ENCODE data around the gene RPS6KB2. TPM values are rescaled to one million over a fixed set of nuclear protein-coding genes. Genes with fewer than 3 reads are reported as not detected.

The RPS6KB2 gene
- total RNA-seq, 5 donors from 2014 or later (not counting 1 experiment from before 2014, with no cell fraction given) = 60.3 to 88.0 (median 81.9) TPM

DNA sequence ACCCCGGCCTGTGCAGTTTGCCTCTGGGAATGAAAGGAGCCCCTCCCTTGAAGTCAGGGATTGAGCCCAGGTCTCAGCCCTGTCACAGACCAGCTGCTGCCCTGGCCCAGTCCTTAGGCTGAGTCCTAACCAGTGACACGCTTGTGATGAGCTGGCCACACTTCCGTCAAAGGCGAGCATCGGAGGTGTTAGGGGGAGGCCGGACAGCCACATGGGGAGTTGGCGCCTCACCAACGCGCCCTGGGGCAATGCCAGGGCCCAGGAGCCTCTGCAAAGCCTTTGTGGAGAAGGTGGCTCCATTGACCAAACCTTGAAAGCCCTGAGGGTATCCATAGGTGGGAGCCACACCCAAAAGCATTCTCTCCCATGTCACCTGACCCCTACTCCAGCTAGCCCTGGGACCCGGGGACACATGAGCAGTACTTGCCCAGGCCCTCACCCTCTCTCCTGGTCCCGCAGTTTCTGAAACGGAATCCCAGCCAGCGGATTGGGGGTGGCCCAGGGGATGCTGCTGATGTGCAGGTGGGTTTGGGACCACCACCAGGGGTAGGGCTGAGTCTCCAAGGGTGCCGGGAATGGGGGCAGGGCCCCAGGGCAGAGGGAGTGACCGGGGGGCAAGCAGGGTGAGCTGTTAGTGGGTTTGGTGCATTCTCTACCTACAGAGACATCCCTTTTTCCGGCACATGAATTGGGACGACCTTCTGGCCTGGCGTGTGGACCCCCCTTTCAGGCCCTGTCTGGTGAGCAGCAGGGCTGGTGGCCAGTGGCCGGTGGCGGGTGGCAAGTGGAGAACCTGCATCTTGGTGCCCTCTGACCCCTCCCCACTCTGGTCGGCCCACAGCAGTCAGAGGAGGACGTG is 5.5 kb downstream of the RPS6KB2 start:
- DNase-seq = peak in 3 of 35 experiments; percentile 13 to 45 (median 20)

GRCh38 chr11:67434395-67434881 is 6.1 kb downstream of the RPS6KB2 start:
- Histone ChIP-seq H3K27ac (ENCODE audit: low read length) (peak overlapping the region; percentile 52), H3K27me3 (replicated peaks in 1 of 2; ENCODE audit: control insufficient read depth in 2 of 2, extremely low read depth in 1 of 2, insufficient read depth in 2 of 2, low read length in 1 of 2) (no peaks in the 10 kb centered on the region), H3K36me3 (ENCODE audit: control insufficient read depth in 2 of 2, extremely low read depth in 1 of 2, insufficient read depth in 1 of 2, low read length in 1 of 2) (peaks cover 20 to 57% of the 10 kb centered on the region in 2 donors), H3K4me1 (ENCODE audit: control insufficient read depth in 1 of 2, extremely low read depth in 1 of 2, insufficient read depth in 2 of 2, low read length in 2 of 2) (peaks cover 28 to 87% of the 10 kb centered on the region in 2 experiments), H3K9me3 (no peaks in the 10 kb centered on the region), H3K4me3 (ENCODE audit: control insufficient read depth in 1 of 2, extremely low read depth in 1 of 2, low read length in 1 of 2) (peak overlapping the region; percentile 49 to 77)
- Mint-ChIP-seq H3K9me3 (no peaks in the 10 kb centered on the region), H3K4me1 (peaks cover 57 to 71% (median 59%) of the 10 kb centered on the region in 3 donors), H3K4me3 (peak overlapping the region; percentile 47 to 99 (median 66)), H3K36me3 (peaks cover 12% of the 10 kb centered on the region), H3K27ac (peak overlapping the region; percentile 85 to 89), H3K27me3 (no peaks in the 10 kb centered on the region)
- ChIA-PET POLR2A (no interaction called here), CTCF (no interaction called here)
- WGBS (ENCODE audit: insufficient coverage) = 34% methylated on average over 15 of the region's 23 CpGs
- DNase-seq = peak in 5 of 35 experiments; percentile 18 to 45 (median 28)
- ATAC-seq (replicated peaks in 1 of 4) = no peak

More for the DNA sequence above, 5.5 kb downstream of the RPS6KB2 start:
- H3K27ac Mint-ChIP-seq = peak overlapping the region; percentile 85 to 89
- Histone ChIP-seq H3K27ac (ENCODE audit: low read length) (peak overlapping the region; percentile 52), H3K36me3 (ENCODE audit: control insufficient read depth in 2 of 2, extremely low read depth in 1 of 2, insufficient read depth in 1 of 2, low read length in 1 of 2) (peaks cover 20 to 57% of the 10 kb centered on the region in 2 donors), H3K27me3 (replicated peaks in 1 of 2; ENCODE audit: control insufficient read depth in 2 of 2, extremely low read depth in 1 of 2, insufficient read depth in 2 of 2, low read length in 1 of 2) (no peaks in the 10 kb centered on the region), H3K4me3 (ENCODE audit: control insufficient read depth in 1 of 2, extremely low read depth in 1 of 2, low read length in 1 of 2) (peak overlapping the region; percentile 29 to 77), H3K4me1 (ENCODE audit: control insufficient read depth in 1 of 2, extremely low read depth in 1 of 2, insufficient read depth in 2 of 2, low read length in 2 of 2) (peaks cover 26 to 87% of the 10 kb centered on the region in 2 experiments), H3K9me3 (no peaks in the 10 kb centered on the region)
- ATAC-seq (replicated peaks in 1 of 4) = no peak
- WGBS (ENCODE audit: insufficient coverage) = 50% methylated on average over 11 of the region's 22 CpGs
- CTCF ChIA-PET = interaction anchor here (0.6 to 1.1 kb wide), 2 partner anchors 17 to 360 kb away, joined by 3 to 5 read pairs; no protein-coding TSS in a partner anchor
- POLR2A ChIA-PET = no interaction called here
- peaks cover 53 to 71% (median 57%) of the 10 kb centered on the region in 3 donors for H3K4me1 Mint-ChIP-seq
- no peaks in the 10 kb centered on the region for H3K27me3 Mint-ChIP-seq
- H3K36me3 Mint-ChIP-seq = peaks cover 12% of the 10 kb centered on the region
- H3K4me3 Mint-ChIP-seq = peak overlapping the region; percentile 47 to 99 (median 66)
- no peaks in the 10 kb centered on the region for H3K9me3 Mint-ChIP-seq

DNA sequence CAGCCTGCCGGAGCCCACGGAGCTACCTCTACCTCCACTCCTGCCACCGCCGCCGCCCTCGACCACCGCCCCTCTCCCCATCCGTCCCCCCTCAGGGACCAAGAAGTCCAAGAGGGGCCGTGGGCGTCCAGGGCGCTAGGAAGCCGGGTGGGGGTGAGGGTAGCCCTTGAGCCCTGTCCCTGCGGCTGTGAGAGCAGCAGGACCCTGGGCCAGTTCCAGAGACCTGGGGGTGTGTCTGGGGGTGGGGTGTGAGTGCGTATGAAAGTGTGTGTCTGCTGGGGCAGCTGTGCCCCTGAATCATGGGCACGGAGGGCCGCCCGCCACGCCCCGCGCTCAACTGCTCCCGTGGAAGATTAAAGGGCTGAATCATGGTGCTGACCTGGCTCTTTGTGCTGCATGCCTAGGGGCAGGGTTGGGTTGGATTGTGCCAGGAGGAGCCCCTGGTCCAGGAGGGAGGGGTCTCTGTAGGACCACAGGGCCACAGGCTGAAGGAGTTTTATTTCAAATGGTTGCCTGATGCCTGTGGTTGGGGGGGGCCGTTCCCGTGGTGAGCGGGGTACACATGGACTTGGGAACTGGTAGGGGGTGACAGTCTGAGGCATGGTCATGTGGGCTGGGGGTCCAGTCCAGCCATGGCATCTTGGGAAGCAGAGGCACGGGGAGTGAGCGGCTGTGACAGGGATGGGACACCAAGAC is 6.9 kb downstream of the RPS6KB2 start:
- Histone ChIP-seq H3K27me3 (replicated peaks in 1 of 2; ENCODE audit: control insufficient read depth in 2 of 2, extremely low read depth in 1 of 2, insufficient read depth in 2 of 2, low read length in 1 of 2) (no peaks in the 10 kb centered on the region), H3K9me3 (no peaks in the 10 kb centered on the region), H3K36me3 (ENCODE audit: control insufficient read depth in 2 of 2, extremely low read depth in 1 of 2, insufficient read depth in 1 of 2, low read length in 1 of 2) (peaks cover 20 to 57% of the 10 kb centered on the region in 2 donors), H3K4me3 (ENCODE audit: control insufficient read depth in 1 of 2, extremely low read depth in 1 of 2, low read length in 1 of 2) (peak overlapping the region; percentile 60 to 77), H3K27ac (ENCODE audit: low read length) (peak overlapping the region; percentile 52), H3K4me1 (ENCODE audit: control insufficient read depth in 1 of 2, extremely low read depth in 1 of 2, insufficient read depth in 2 of 2, low read length in 2 of 2) (peaks cover 31 to 89% of the 10 kb centered on the region in 2 experiments)
- Mint-ChIP-seq H3K27ac (peak overlapping the region; percentile 90 to 95), H3K4me1 (peaks cover 60 to 74% (median 64%) of the 10 kb centered on the region in 3 donors), H3K27me3 (no peaks in the 10 kb centered on the region), H3K36me3 (peaks cover 12% of the 10 kb centered on the region), H3K9me3 (no peaks in the 10 kb centered on the region), H3K4me3 (peak overlapping the region; percentile 91 to 99 (median 92))
- no peak for ATAC-seq (replicated peaks in 1 of 4)
- POLR2A ChIA-PET = no interaction called here
- CTCF ChIA-PET = no interaction called here
- WGBS (ENCODE audit: insufficient coverage) = 26% methylated on average over 15 of the region's 26 CpGs
- peak in 5 of 35 experiments; percentile 16 to 33 (median 21) for DNase-seq

GRCh38 chr11:67435727-67436458 is 7.6 kb downstream of the RPS6KB2 start:
- CTCF ChIA-PET = interaction anchor here in 1 of 2 donors (0.6 to 2.0 kb wide), 2 partner anchors 15 to 32 kb away, joined by 7 to 9 read pairs; no protein-coding TSS in a partner anchor

GRCh38 chr11:67436459-67437081 is 8.3 kb downstream of the RPS6KB2 start:
- Mint-ChIP-seq H3K4me3 (peak overlapping the region; percentile 91 to 99 (median 92)), H3K9me3 (no peaks in the 10 kb centered on the region), H3K4me1 (peaks cover 67 to 79% (median 70%) of the 10 kb centered on the region in 3 donors), H3K27me3 (no peaks in the 10 kb centered on the region), H3K27ac (peak overlapping the region; percentile 91 to 95), H3K36me3 (peaks cover 11% of the 10 kb centered on the region)
- H3K27ac ChIP-seq (ENCODE audit: low read length) = peak overlapping the region; percentile 50
- peaks cover 17 to 49% of the 10 kb centered on the region in 2 donors for H3K36me3 ChIP-seq (ENCODE audit: control insufficient read depth in 2 of 2, extremely low read depth in 1 of 2, insufficient read depth in 1 of 2, low read length in 1 of 2)
- H3K27me3 ChIP-seq (replicated peaks in 1 of 2; ENCODE audit: control insufficient read depth in 2 of 2, extremely low read depth in 1 of 2, insufficient read depth in 2 of 2, low read length in 1 of 2) = no peaks in the 10 kb centered on the region
- POLR2A ChIA-PET = interaction anchor here in 1 of 2 donors (1.1 to 1.2 kb wide), 2 partner anchors 32 to 34 kb away, joined by 4 to 5 read pairs; no protein-coding TSS in a partner anchor
- H3K4me1 ChIP-seq (ENCODE audit: control insufficient read depth in 1 of 2, extremely low read depth in 1 of 2, insufficient read depth in 2 of 2, low read length in 2 of 2) = peaks cover 38 to 90% of the 10 kb centered on the region in 2 experiments
- WGBS (ENCODE audit: insufficient coverage) = 3% methylated on average over 3 of the region's 6 CpGs
- DNase-seq (peak in 13 of 35 experiments; percentile 43 to 72 (median 56)), ATAC-seq (replicated peaks in 1 of 4) (peak; percentile 9 to 26 (median 18))
- CTCF ChIA-PET = interaction anchor here in 1 of 2 donors (0.6 to 2.0 kb wide), 3 partner anchors 16 to 35 kb away, joined by 7 to 9 read pairs (median 7); partner anchors contain the start of gene PPP1CA
- no peaks in the 10 kb centered on the region for H3K9me3 ChIP-seq
- peak overlapping the region; percentile 60 to 77 for H3K4me3 ChIP-seq (ENCODE audit: control insufficient read depth in 1 of 2, extremely low read depth in 1 of 2, low read length in 1 of 2)

More at GRCh38 chr11:67435727-67436458, 7.6 kb downstream of the RPS6KB2 start:
- H3K4me1 ChIP-seq (ENCODE audit: control insufficient read depth in 1 of 2, extremely low read depth in 1 of 2, insufficient read depth in 2 of 2, low read length in 2 of 2) = peaks cover 38 to 89% of the 10 kb centered on the region in 2 experiments
- H3K9me3 ChIP-seq = no peaks in the 10 kb centered on the region
- peak overlapping the region; percentile 91 to 99 (median 92) for H3K4me3 Mint-ChIP-seq
- H3K4me1 Mint-ChIP-seq = peaks cover 62 to 76% (median 64%) of the 10 kb centered on the region in 3 donors
- peak overlapping the region; percentile 52 for H3K27ac ChIP-seq (ENCODE audit: low read length)
- H3K27me3 ChIP-seq (replicated peaks in 1 of 2; ENCODE audit: control insufficient read depth in 2 of 2, extremely low read depth in 1 of 2, insufficient read depth in 2 of 2, low read length in 1 of 2) = no peaks in the 10 kb centered on the region
- H3K9me3 Mint-ChIP-seq = no peaks in the 10 kb centered on the region
- H3K36me3 Mint-ChIP-seq = peaks cover 12% of the 10 kb centered on the region
- POLR2A ChIA-PET = interaction anchor here in 1 of 2 donors (1.1 kb wide), 1 partner anchor 32 kb away, joined by 4 read pairs; no protein-coding TSS in a partner anchor
- peak overlapping the region; percentile 91 to 95 for H3K27ac Mint-ChIP-seq
- DNase-seq (peak in 2 of 35 experiments; percentile 13 to 23), ATAC-seq (replicated peaks in 1 of 4) (no peak)
- WGBS (ENCODE audit: insufficient coverage) = 23% methylated on average over 38 of the region's 38 CpGs
- H3K36me3 ChIP-seq (ENCODE audit: control insufficient read depth in 2 of 2, extremely low read depth in 1 of 2, insufficient read depth in 1 of 2, low read length in 1 of 2) = peaks cover 17 to 54% of the 10 kb centered on the region in 2 donors
- H3K27me3 Mint-ChIP-seq = no peaks in the 10 kb centered on the region
- peak overlapping the region; percentile 60 to 77 for H3K4me3 ChIP-seq (ENCODE audit: control insufficient read depth in 1 of 2, extremely low read depth in 1 of 2, low read length in 1 of 2)
